Activated CD8-positive, alpha-beta memory T cell treated with anti-CD3 and anti-CD28 coated beads for 4 hours (primary cell): ENCODE measurements around the gene COL11A2.
A peak's percentile ranks its signal among the peaks of the same experiment; 100 is the strongest.
"Not testable (repeated sequence)": the region's sequence is repeated elsewhere in the genome, so short reads cannot be mapped to it uniquely, and the experiment has no call there.

Experiments used
- DNase-seq, 2 donors: peaks; one replicate each; pipeline ENCODE4 v3.0.0-alpha.2; 2020; ENCODE audit warnings: low read depth in 2 of 2

COL11A2 gene

DNA sequence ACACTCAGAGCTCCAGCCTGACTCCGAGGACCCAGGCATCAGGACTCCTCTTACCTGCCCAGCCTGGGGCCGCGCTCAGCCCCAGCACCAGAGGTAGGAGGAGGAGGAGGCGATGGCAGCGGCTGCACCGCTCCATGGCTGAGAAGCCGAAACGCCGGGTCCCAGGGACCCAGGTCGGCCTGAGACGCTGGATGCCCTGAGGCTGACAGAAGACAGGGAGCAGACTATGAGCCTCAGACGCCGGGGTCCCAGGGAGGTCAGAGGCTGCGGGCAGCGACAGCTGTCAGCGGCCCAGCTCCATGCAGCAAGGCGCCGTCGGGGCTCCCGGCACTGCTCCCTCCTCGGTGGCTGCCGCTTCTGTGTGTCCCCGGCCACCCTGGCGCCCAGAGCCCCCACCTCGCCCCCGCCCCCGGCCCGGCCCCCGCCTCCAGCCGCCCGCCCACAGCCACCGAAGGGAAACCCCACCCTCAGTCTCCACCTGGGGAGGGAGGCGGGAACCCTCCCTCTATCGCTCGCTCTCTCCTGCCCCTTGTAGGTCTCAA lies at the start of gene COL11A2:
Gene COL11A2, minus strand, starts transcription at position 363 of the 542 bp plus-strand sequence. Its CDS starts 227 bp downstream, at position 136.
- DNase-seq: no peak

DNA sequence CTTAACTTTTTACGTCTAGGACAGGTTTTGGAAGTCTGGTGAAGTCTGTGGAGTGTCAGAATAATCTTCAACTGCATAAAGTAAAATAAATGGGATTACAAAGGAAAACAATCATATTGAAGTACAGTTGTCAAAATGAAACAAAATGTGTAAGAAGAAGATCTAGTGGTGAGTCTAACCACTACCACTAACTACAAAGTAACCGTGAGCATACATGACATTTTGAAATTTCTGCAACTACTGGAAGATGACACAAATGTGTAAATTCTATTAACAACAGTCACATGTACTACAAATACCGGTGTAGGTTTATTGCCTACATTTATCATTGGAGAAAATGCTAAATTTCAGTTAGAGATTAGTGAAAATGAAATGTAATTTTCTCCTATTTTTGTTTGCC lies 49.7 kb upstream of the COL11A2 start:
- DNase-seq: no peak

DNA sequence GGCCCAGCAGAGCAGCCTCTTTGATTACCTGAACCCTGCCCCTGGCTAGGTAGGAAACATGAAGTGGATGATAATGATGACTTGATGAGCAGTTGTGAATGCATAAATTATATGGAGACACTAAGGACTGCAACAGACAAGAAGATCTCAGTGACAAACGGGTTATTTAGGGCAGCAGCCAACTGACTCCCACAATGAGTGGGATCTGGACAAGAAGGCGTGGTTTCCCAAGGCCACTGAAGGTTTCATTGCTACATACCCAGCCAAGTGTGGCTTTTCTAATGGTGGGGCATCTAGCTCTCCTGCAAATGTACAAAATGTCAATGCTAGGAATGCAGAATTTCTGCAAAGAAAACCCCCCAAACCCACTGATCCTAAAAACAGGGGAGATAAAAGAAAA lies 45.5 kb upstream of the COL11A2 start:
- DNase-seq: no peak

DNA sequence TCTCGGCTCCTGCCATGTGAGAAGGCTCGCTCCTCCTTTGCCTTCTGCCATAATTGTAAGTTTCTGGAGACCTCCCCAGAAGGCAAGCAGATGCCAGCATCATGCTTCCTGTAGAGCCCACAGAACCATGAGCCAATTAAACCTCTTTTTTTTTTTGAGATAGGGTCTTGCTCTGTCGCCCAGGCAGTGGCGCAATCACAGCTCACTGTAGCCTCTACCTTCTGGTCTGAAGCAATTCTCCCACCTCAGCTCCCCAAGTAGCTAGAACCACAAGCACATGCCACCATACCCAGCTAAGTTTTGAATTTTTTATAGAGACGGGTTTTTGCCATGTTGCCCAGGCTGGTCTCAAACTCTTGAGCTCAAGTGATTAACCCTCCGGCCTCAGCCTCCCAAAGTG lies 44.6 kb upstream of the COL11A2 start:
- no peak for DNase-seq

DNA sequence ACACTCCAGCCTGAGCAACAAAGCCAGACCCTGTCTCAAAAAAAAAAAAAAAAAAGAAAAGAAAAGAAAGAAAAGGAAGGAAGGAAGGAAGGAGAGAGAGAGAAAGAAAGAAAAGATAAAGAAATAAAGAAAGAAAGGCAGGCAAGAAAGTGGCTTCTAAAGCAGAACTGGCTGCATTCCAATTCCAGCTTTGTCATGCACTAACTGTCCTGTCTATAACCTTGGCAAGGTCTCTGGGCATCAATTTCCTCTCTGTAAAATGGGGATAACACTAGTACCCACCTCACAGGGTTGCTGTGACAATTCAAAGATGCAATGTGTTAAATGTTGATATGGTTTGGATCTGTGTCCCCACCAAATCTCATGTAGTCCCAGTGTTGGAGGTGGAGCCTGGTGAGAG lies 44.1 kb upstream of the COL11A2 start:
- DNase-seq: no peak

DNA sequence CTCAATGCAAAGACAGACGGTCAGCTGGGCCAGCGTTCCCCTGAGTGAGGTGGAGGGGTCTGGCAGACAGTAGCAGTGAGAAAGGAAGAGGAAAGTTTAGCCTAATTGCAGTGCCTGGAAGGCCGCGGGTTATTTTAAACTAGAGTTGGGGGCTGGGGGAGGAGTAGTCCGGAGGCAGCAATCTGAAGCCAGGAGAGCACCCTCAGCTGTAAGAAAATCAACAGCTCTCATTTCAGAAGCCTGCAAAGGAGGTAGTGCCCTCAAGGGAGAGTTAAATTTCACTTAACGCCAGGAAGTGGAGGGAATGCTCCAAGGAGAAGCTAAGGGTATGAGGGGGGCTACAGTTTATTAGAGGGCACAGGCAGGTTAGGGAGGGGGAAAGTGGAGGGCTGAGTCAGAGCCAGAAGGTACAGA lies 43.0 kb upstream of the COL11A2 start:
- DNase-seq: no peak

DNA sequence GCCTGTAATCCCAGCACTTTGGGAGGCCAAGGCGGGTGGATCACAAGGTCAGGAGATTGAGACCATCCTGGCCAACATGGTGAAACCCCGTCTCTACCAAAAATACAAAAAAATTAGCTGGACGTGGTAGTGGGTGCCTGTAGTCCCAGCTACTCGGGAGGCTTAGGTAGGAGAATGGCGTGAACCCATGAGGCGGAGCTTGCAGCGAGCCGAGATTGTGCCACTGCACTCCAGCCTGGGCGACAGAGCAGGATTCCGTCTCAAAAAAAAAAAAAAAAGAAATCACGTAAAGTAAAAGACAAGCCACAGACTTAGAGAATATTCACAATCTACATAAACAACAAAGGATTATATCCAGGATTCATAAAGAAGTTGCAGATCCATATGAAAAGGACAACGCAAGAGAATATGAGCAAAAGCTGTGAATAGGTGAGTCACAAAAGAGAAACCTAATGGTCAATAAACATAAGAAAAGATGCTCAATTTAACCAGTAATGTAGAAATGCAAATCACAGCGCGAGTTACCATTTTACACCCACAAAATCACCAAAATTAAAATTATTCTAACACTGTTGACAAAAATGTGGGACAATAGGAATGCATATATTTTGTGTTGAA lies 34.3 kb upstream of the COL11A2 start:
- DNase-seq: not testable (repeated sequence)

DNA sequence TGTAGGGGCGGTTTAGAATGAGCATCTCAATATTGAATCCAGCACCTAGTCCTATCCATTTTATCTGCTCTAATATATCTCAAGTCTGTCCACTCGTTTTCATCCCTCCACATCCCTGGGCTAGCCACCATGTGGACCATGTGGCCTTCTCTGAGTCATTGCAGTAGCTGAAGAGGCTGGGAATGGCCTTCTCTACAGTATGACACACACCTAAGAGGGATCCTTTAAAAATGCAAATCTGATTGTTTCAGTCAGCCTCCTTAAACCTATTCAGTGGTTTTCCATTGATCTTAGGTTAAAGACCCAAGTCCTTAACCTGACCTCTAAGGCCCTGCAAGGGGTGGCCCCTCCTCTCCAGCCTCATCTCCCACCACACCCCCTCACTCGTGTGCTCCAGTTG lies 25.4 kb upstream of the COL11A2 start:
- no peak for DNase-seq

DNA sequence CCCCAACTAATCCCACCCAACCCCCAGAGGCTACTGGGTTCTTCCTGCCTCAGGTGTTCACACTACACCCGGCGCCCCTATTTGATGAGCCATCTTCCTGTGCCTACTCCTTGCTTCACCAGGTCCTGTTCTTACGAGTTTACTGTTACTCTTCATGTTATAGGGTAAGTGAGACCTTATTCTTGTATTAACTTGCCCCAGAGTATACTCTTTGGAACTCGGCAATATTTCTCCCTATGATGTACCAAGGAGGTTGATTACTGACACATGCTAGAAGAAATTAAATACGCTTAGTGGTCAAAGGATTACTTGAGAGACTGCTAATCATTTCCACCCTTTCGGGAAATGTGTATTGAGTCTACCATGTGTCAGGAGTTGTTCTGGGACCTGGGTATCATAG lies 25.0 kb upstream of the COL11A2 start:
- no peak for DNase-seq

DNA sequence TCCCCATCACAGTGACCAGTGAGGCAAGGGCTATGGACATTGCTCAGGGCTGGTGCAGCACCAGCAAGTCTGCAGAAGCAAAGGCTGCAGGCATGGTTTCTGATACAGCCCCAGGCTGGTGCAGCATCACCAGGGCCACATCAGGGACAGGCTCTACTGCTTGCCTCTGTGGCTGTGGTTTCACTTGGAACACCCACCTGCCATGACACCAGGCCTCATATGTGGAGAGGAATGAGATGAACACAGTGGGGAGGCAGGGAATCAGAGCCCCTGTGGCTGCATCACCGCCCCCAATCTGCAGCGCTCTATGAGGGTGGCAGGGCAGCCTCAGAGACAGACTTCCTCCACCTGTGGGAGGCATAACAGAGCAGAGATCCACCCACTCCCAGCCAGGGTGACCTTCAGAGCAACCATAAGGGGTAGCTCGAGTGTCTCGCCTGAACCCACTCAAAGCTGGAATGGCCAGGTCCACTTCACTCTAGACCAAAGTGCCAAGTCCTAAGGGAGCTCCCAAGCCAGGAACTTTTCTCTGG lies 23.9 kb upstream of the COL11A2 start:
- DNase-seq: no peak

DNA sequence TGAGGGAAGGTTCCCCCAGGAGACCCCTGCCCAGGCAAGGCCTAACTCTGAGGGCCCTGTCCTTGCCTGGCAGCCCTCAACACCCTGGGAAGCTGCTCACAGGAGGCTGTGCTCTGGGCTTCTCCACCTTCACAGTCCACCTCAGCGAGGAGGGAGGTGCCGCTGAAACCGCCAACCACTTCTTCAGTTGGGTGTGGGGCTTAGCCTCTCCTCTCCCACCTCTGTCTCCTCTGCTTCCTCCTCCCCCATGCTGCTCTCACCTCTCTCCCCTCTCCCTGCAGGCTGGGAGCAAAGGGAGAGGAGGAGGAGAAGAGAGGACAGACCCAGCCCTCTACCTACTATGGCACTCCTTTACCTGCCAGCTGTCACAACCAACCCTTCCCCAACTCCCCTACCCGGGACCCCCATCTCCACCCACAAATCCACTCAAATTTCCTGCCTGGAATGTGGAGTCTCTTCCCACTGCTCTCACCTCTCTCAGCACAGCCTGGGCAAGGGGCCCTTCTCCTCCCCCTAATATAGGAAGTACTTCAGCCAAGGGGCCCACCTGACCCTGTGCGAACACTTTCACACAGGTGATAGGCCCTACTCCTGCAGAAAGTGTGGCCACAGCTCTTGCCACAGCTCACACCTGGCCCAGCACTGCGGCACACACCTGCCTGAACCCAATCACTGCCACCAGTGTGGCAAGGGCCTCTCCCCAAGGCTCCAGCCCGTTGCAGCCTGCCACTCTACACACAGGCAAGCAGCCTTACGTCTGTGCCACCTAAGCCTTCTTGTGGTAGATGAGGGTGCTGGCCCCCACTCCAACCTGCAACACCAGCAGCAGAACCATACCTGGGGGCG lies 23.2 kb upstream of the COL11A2 start:
- no peak for DNase-seq

DNA sequence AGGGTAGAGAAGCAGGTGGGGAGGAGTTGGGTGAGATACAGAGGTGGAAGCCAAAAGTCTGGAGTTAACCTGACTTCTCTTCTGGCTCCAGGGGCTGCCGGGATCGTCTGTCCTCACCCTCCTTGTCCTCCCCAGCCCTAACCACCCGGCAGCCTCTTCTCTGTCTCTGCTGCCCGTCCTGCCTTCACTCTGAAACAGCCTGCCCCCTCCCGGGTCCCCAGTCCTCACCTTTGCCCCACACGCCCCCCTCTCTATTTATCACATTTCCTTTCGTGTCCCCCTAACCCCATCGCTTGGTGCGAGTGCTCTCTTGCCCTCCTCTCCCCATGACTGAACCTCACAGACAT lies 21.7 kb upstream of the COL11A2 start:
- no peak for DNase-seq

DNA sequence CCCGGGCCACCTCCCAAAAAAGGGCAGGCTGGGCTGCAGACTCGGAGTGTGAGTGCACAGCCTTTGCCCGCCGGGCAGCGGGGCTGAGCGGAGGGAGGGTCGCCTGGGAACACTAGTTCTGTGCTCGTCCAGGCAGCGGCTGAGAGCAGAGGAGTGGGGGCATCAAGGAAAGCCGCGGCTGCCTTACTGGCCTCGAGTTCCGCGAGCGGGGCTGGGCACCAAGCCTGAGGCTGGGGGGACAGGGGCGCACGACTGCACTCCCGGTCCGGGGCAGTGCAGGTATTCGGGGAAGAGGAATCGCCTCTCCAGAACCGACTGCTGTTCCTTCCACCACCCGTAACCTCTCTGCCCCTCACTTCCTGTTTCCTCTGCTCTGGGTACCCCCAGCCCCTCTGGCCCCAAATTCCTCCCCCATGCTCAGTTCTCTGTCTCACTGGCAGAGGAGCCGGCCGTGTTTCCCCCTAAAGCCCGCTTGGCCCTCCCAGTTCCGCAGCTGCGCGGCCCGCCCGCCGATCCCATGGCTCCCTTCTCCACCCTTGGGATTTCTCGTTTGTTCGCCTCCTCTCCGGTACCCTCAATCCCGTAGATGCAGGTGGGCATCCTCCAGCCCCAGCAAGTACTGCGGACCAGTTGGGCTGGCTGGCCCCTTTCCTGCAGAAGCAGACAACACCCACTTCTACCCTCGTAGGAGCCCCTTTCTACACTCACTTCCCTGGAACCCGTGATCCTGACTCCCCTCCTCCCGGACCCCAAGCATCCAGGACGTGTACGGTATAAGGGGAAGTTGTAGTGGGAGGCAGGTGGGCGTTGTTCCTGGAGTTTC lies 21.1 kb upstream of the COL11A2 start:
- no peak for DNase-seq

DNA sequence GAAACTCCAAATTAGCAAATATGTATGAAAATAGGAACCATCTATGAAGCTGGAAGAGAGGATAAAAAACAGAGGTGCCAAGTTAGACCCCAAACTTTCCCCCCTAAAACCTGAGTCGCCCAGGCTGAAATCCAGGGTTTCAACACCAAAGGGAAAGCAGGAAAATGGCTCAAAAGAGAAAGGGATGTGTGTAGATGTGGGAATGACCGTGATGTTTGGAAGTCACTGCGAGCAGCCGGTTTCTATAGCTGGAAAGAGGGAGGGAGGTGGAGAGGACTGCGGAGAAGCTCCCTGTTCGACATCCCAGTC lies 20.5 kb upstream of the COL11A2 start:
- DNase-seq: no peak

DNA sequence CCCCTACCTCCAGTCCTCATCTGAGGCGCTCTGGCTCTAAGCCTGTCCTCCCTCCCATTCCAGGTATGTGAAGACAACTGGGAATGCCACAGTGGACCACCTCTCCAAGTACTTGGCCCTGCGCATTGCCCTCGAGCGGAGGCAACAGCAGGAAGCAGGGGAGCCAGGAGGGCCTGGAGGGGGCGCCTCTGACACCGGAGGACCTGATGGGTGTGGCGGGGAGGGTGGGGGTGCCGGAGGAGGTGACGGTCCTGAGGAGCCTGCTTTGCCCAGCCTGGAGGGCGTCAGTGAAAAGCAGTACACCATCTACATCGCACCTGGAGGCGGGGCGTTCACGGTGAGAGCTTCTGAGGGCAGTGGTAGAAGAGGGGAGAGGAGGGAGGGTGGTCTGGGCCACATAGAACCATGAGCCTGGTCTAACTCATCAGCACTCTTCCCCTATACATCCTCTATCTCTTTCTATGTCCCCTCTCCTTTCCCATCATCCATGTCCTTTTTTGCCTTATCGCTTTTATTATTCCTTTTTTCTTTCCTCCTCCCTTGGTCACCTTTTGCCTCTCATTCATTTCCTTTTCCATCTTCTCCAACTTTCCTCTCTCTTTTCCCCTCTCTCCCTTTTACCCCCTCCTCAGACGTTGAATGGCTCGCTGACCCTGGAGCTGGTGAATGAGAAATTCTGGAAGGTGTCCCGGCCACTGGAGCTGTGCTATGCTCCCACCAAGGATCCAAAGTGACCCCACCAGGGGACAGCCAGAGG lies 19.6 kb upstream of the COL11A2 start:
- DNase-seq: no peak

DNA sequence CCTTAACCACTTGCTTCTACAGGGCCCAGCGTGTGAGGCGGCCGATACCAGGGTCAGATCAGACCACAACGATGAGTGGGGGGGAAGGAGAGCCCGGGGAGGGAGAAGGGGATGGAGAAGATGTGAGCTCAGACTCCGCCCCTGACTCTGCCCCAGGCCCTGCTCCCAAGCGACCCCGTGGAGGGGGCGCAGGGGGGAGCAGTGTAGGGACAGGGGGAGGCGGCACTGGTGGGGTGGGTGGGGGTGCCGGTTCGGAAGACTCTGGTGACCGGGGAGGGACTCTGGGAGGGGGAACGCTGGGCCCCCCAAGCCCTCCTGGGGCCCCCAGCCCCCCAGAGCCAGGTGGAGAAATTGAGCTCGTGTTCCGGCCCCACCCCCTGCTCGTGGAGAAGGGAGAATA lies 18.9 kb upstream of the COL11A2 start:
- no peak for DNase-seq

DNA sequence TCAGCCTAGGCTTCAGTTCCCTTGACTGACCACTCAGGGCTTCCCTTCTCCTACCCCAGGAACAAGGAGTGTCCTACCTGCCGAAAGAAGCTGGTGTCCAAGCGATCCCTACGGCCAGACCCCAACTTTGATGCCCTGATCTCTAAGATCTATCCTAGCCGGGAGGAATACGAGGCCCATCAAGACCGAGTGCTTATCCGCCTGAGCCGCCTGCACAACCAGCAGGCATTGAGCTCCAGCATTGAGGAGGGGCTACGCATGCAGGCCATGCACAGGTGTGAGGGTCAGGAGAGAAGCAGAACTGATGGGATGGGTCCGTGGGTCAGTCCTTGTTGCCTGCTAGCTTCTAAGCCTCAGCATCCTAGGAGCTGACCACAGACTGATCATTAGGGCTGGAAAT lies 17.6 kb upstream of the COL11A2 start:
- no peak for DNase-seq

DNA sequence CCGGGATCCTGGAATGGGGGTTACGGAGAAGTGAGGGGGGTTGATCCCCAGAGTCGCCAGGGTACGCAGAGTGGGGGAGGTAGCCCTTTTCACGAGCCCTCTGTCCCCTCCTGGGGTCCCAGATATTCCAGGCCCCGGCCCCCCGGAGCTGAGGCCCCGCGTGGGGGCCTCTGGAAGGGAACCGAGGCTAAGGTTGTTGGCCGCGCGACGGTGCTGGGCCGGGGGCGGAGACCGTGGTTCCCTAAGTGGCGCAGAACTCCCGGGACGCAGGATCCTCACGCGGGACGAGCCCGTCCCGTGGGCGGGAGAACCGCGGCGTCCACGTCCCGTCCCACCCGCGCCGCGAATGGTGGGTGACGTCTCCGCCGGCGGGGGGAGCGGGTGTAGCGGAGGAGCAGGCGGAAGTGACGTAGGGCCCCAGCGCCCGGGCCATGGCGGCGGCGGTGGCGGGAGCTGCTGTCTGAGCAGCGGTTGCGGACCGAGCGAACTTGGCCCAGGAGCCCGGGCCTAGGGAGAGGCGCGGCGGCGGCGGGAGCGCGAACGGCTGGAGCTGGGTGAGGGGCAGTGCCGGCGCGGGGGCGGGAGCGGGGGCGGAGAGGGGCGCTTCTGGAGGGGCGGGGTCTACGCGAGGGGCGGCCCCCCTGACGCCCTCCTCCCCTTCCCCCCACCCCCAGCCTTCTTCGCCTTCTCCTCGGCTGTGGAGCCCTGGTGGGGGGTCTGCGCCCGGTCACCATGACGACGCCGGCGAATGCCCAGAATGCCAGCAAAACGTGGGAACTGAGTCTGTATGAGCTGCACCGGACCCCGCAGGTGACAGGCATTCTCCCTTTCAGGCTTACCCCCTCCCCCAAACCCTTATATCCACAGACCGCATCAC lies 16.1 kb upstream of the COL11A2 start, which contains the start of gene RING1:
Gene RING1, plus strand, starts transcription at position 410 of the 877 bp plus-strand sequence. Its CDS starts 323 bp downstream, at position 733.
- peak; percentile 74 to 78 for DNase-seq

DNA sequence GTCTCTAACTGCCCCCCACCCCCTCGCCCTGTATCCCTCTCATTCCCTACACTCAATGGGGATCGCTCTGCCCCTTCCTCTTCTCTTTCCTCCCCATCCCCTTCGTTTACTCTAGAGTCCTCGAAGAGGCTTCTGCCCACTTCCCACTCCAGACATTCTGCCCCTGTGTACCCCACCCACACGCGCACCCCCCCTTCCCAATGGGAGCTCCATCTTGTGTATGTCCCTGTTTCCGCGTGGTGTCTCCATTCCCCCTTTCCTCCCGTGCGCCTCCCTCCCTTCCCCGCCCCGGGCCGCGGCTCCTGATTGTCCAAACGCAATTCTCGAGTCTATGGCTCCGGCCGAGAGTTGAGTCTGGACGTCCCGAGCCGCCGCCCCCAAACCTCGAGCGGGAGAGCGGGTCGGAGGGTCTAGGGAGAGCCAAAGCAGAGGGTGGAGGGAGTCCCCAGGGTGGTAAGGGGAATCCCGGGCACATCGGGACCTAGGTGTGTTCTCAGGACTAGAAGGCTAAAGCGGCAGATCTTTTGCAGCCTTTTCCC lies 15.4 kb upstream of the COL11A2 start:
- no peak for DNase-seq
